ENCODE results near the gene DELE1. TPM values are rescaled to one million over a fixed set of nuclear protein-coding genes. Genes with fewer than 3 reads are reported as not detected.

Gene DELE1
- total RNA-seq, 1 donor from 2014 or later, result 61.3 TPM

Other genes with a start within 250 kb of the DELE1 start
- 33.8 and 43.1 TPM in 2 replicates for gene ARAP3, start 241.6 kb upstream of the DELE1 start, total RNA-seq
- gene PCDH1, start 45.5 kb upstream of the DELE1 start, total RNA-seq, result 135 and 143 TPM in 2 replicates
- gene PCDH12, start 34.3 kb downstream of the DELE1 start, total RNA-seq, result 12.1 and 23.0 TPM in 2 replicates
- 77.1 and 102 TPM in 2 replicates for gene RNF14, start 45.2 kb downstream of the DELE1 start, total RNA-seq
- gene GNPDA1, start 89.2 kb downstream of the DELE1 start, total RNA-seq, result 46.5 and 63.8 TPM in 2 replicates
- 36.8 and 44.9 TPM in 2 replicates for gene NDFIP1, start 184.9 kb downstream of the DELE1 start, total RNA-seq